Activated CD8-positive, alpha-beta memory T cell treated with anti-CD3 and anti-CD28 coated beads for 4 hours (primary cell): ENCODE measurements around the gene FGF3.

Experiments used
- DNase-seq, 2 donors: peaks; one replicate each; pipeline ENCODE4 v3.0.0-alpha.2; 2020; ENCODE audit warnings: low read depth in 2 of 2

The FGF3 gene

GRCh38 chr11:69844396-69844795, 25.2 kb upstream of the FGF3 start:
- DNase-seq, result no peak

DNA sequence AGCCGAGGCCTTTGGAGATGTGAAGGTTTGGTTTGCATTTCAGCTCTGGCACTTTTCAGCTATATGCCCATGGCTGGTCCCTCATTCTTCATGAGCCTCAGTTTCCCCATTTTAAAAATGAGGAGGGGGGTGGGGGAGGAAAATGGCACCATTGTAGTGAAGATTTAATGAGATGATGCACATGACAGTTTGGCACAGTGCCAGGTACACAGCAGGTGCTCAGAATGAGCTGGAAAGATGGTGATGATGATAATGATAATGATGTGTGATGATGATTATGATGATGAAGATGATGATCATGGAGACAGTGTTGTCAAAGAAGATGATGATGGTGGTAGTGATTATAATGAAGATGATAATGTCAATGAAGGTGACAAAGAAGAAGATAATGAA, 24.3 kb upstream of the FGF3 start:
- DNase-seq, result no peak

- DNase-seq, result no peak
Observed at GRCh38 chr11:69842746-69843528, 23.7 kb upstream of the FGF3 start.

GRCh38 chr11:69841859-69842698, 22.9 kb upstream of the FGF3 start:
- DNase-seq, result no peak

DNA sequence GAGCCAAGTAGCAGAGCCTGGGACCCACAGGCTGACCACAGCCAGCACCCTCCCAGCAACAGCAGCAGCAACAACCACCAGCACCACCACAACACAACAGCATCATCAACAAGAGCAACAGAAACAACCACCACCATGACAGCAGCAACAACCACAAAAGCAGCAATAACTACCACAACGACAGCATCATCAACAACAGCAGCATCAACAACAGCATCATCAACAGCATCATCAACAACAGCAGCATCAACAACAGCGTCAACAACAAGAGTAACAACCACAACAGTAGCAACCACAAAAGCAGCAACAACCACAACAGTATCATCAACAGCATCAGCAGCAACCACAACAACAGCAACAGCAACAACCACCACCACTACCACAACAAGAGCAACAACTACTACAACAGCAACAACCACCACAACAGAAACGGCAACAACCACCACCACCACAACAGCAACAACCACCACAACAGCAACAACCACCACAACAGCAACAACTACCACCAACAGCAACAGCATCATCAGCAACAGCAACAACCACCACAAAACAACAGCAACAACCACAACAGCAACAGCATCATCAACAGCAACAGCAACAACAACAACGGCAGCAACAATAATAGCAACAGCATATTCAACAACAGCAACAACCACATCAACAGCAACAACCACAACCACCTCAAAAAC, 22.1 kb upstream of the FGF3 start:
- DNase-seq, result no peak

DNA sequence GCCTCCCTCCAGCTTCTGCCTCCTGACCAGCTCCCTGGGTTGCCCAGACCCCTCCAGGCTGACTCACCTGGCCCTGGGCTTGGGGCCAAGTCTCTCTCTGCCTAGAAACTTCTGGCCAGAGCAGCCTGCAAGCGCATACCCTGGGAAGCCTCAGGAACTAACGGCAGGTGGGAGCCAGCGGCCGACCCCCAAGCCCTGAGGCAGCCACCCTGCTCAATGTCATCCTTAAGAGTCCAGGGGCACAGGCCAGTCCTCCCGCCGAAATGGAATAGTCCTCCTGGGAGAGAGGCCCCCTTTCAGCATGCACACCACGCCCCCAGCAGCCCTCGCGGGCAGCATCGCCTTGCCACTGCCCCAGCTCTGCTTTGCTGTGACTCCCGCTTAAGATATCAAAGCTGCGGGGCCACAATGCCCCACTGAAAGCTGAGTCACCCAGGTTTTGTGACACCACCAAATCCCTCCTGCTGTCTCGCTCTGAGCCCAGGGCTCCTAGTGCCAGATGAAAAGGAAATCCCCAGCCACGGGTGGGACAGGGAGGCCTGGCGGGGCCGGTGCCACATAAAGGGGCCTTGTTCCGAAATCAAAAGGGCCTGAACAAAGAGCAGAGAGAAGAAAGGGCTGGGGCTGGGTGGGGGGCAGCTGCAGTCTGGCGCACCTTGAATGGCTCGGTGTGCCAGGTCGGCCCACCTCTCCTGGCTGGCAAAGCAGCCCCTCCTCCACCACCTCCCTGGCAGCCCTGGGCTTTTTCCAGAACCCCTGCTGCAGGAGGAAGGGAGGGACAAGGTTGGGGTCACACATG, 21.4 kb upstream of the FGF3 start:
- DNase-seq, result no peak

DNA sequence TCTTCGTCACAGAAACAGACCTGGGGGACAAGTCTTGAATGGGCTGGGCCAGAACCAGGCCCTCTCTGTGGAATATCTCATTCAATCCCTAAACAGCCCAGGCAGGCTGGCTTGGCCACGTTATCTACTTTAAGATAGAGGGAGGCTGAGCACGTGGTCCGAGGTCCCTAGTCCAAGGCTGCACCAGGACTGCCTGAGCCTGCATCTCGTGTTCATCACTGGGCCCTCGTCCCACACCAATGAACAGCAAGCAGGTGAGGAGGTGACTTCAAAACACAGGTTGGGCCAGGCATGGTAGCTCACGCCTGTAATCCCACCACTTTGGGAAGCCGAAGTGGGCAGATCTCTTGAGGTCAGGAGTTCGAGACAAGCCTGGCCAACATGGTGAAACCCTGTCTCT, 20.3 kb upstream of the FGF3 start:
- no peak for DNase-seq

DNA sequence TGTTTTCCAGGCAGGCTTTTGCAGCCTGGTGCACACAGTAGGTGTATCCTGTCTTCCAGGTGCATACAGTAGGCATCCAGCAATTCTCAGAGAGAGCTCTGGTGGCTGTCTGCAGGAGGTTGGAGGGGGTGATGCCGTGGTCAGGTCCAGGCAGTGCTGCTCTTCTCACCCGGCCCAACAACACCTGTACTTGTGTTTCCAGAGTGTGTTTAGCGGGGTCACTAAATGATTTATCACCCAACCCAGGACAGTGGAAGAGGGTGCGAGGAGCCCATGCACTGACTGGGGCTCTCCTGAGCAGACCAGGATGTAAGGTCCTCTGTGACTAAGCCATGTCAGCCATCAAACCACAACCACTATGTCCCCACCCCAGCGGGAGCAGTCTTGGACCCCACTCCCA, 18.6 kb upstream of the FGF3 start:
- no peak for DNase-seq

GRCh38 chr11:69836401-69836800, 17.2 kb upstream of the FGF3 start:
- no peak for DNase-seq

GRCh38 chr11:69834811-69835800, 15.9 kb upstream of the FGF3 start:
- DNase-seq, result no peak

DNA sequence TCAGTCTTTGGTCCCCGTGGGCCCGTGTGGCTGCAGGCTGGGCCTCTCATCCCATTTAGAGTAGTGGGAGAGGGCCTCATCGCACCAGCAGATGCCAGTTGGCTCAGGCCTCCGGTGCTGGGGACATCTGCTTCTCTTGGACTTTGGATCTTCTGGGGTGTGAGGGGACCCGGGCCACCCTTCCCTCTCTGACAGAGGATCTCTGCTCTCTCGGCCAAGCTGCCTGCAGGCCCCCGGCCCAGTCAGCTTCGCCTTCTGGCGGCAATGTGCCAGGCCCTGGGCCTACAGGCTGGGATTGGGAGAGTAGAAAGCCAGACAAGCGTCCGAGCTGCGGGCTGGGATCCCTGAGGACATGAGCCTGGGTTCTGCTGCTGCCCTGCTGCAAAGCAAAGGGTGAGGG, 15.0 kb upstream of the FGF3 start:
- DNase-seq, result no peak

DNA sequence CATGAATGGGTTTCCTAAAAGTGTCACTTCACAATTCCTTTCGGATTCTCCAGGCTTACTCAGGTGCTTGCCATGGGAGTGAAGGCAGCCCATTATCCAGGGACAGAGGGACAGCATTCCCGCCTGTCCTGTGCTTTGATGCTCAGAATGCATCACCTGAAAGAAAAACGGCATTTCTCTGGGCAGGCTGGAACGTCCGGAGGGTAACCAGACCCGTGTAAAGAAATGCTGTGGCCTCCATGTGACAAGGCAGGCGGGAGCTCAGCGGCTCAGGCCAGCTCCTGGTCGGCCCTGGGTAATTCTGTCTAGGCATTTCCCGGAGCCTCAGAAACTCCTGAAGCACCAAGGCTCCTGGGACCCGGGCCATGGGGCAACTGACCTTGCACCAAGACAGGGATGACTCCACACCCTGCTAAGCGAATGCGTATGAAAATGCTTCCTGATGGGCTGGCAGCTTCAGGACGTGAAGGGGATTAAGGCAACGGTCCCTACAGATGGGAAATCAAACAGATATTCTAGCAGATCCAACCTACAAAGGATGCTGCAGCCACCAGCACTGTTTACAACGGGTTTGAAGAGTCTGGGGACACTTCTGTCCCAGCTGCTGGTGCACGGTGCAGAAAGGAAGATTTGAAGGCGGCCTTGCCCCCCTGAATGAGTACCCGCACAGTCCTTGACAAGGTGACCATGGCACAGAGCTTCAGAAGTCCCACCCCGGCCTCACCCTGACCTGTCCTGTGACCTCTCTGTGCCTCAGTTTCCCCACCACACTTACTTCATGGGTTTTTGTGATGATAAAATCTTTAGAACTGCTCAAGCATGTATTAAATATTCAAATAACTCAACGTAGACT, 13.6 kb upstream of the FGF3 start:
- no peak for DNase-seq

GRCh38 chr11:69831985-69832384, 12.8 kb upstream of the FGF3 start:
- DNase-seq, result no peak

DNA sequence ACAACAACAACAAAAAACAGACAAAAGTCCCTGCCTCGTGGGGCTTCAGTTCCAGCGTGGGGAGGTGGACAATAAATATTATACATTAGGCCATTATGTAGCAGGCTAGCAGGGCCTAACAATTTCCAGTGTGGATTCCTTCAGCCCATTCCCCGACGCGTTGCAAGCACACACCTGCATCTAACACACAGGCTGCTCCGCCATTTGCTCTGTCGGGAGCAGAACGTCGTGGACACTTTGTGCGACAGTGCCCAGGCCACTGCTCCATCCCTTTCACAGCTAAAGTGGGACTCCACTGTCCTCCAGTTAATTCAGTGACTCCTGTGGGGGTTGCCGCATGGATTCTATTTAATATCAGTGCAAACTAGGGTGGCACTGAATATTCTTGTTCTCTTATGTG, 10.9 kb upstream of the FGF3 start:
- DNase-seq, result no peak

- no peak for DNase-seq
Observed at GRCh38 chr11:69828971-69829344, 9.7 kb upstream of the FGF3 start.

DNA sequence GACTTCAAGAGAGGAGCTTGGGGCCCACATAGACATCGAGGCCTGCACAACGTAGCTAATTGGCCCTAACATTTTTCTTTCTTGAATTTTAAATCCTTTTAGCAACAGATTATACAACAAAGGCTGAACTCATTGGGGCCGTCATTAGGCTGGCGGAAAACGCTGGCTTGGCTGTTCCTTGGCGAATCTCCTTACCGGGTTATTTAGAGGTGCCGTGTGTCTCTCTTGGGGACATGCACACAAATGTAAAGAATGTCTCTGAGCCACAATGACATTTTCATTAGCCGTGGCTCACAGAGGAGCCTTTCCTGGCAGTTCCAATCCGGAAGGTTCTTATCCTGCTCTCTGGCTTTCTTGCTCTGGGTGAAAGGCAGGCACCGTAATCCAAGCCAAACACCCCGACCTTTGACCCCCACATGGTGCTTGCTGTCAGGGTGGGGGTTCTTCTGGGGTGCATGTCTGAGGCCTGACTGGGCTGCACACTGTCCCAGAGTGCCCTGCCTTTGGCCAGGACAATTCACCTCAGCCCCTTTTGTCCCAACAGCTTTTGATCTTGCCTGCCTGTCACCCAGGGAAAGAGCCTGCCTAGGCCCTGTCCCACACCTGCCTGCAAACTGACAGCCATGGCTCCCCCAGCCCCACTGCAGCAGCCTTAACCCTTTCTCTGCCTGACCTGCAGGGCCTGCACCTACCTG, 9.2 kb upstream of the FGF3 start:
- no peak for DNase-seq

DNA sequence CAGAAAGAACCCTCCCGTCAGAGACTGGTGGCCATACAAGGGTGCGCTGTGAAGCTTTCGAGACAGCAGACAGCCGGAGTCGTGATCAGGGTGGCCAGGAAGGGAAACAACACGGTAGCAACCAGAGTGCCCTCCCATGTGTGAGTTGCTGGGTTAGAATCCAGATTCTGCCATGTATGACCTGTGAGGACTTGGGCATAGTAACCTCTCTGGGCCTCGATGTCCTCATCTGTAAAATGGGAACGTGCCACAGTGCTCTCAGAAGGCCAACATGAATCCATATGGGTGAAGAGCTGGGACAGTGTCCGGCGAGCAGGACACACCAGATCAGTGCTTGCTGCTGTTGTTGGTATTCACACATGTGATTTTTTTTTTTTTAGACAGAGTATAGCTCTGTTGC, 7.6 kb upstream of the FGF3 start:
- no peak for DNase-seq

GRCh38 chr11:69825941-69826340, 6.7 kb upstream of the FGF3 start:
- no peak for DNase-seq
